ENCODE measurements around the gene OPCML. TPM values are rescaled to one million over a fixed set of nuclear protein-coding genes. Genes with fewer than 3 reads are reported as not detected.

The OPCML gene
- total RNA-seq, 1 experiment from 2014 or later = not detected

- DNase-seq = no peak
- Histone ChIP-seq H3K36me3 (ENCODE audit: control insufficient read depth, insufficient read depth, low read length) (no peaks in the 10 kb centered on the region), H3K27me3 (replicated peaks; ENCODE audit: control insufficient read depth, insufficient read depth, low read length) (no peaks in the 10 kb centered on the region), H3K9me3 (no peaks in the 10 kb centered on the region), H3K4me3 (ENCODE audit: low read depth, low read length) (no peak overlapping the region), H3K4me1 (no peaks in the 10 kb centered on the region)
- POLR2A ChIA-PET = no interaction called here
- CTCF ChIA-PET = no interaction called here
- no peaks in the 10 kb centered on the region for H3K36me3 Mint-ChIP-seq (ENCODE audit: insufficient read depth, unreplicated experiment)
- intact Hi-C loops (cut with micrococcal nuclease; ENCODE audit: unreplicated experiment) = no loop called here
- H3K9me3 Mint-ChIP-seq (ENCODE audit: unreplicated experiment) = no peaks in the 10 kb centered on the region
- no peak overlapping the region for H3K27ac Mint-ChIP-seq (ENCODE audit: unreplicated experiment)
- H3K27me3 Mint-ChIP-seq (ENCODE audit: insufficient read depth, unreplicated experiment) = peaks cover 3% of the 10 kb centered on the region
- no peak overlapping the region for H3K4me3 Mint-ChIP-seq (ENCODE audit: unreplicated experiment)
- BruUV-seq (replicated peaks) = no TSS peak
- TF ChIP-seq CTCF (IDR thresholded peaks at IDR 0.05; ENCODE audit: insufficient read depth in 1 of 2, low read depth in 1 of 2, low read length in 1 of 2, severe bottlenecking in 1 of 2, unreplicated experiment in 1 of 2) = no peak
- H3K4me1 Mint-ChIP-seq (ENCODE audit: low read depth, unreplicated experiment) = no peaks in the 10 kb centered on the region
Measured at GRCh38 chr11:132942611-132943356, 589.5 kb downstream of the OPCML start.

- peaks cover 3% of the 10 kb centered on the region for H3K27me3 Mint-ChIP-seq (ENCODE audit: insufficient read depth, unreplicated experiment)
- BruUV-seq (replicated peaks) = no TSS peak
Measured at GRCh38 chr11:132941761-132942160, 590.5 kb downstream of the OPCML start.

More at GRCh38 chr11:132941761-132942160, 590.5 kb downstream of the OPCML start:
- intact Hi-C loops (cut with micrococcal nuclease; ENCODE audit: unreplicated experiment) = loop anchor here (1.0 to 2.0 kb wide), 2 partner anchors 123 to 663 kb away; no protein-coding TSS in a partner anchor
- Histone ChIP-seq H3K27me3 (replicated peaks; ENCODE audit: control insufficient read depth, insufficient read depth, low read length) (no peaks in the 10 kb centered on the region), H3K4me3 (ENCODE audit: low read depth, low read length) (no peak overlapping the region), H3K4me1 (no peaks in the 10 kb centered on the region), H3K36me3 (ENCODE audit: control insufficient read depth, insufficient read depth, low read length) (no peaks in the 10 kb centered on the region), H3K9me3 (no peaks in the 10 kb centered on the region)
- H3K4me3 Mint-ChIP-seq (ENCODE audit: unreplicated experiment) = no peak overlapping the region
- no peaks in the 10 kb centered on the region for H3K9me3 Mint-ChIP-seq (ENCODE audit: unreplicated experiment)
- no peaks in the 10 kb centered on the region for H3K4me1 Mint-ChIP-seq (ENCODE audit: low read depth, unreplicated experiment)
- ChIA-PET CTCF (interaction anchor here (0.5 to 0.6 kb wide), 3 partner anchors 9 to 914 kb away, joined by 3 to 4 read pairs (median 3); no protein-coding TSS in a partner anchor), POLR2A (no interaction called here)
- no peak for TF ChIP-seq CTCF (IDR thresholded peaks at IDR 0.05; ENCODE audit: insufficient read depth in 1 of 2, low read depth in 1 of 2, low read length in 1 of 2, severe bottlenecking in 1 of 2, unreplicated experiment in 1 of 2)
- no peak overlapping the region for H3K27ac Mint-ChIP-seq (ENCODE audit: unreplicated experiment)
- no peaks in the 10 kb centered on the region for H3K36me3 Mint-ChIP-seq (ENCODE audit: insufficient read depth, unreplicated experiment)
- no peak for DNase-seq
